Measurements from ENCODE around the gene NFKBIZ.
"Not testable (repeated sequence)": the region's sequence is repeated elsewhere in the genome, so short reads cannot be mapped to it uniquely, and the experiment has no call there.

GRCh38 chr3:101864926-101865325, 15.6 kb downstream of the NFKBIZ start:
- TF ChIP-seq POLR2AphosphoS5, CTCF, POLR2A (IDR thresholded peaks at IDR 0.05): not testable (repeated sequence)
